CD4-positive, alpha-beta T cell treated with Interleukin-15 for 1 hour (primary cell): ENCODE results near the gene ANO1.

Experiments used
- DNase-seq: peaks from one replicate; pipeline ENCODE4 v3.0.0-alpha.2; 2020

ANO1 gene

GRCh38 chr11:70140711-70141485 lies 62.8 kb downstream of the ANO1 start:
- DNase-seq: no peak

DNA sequence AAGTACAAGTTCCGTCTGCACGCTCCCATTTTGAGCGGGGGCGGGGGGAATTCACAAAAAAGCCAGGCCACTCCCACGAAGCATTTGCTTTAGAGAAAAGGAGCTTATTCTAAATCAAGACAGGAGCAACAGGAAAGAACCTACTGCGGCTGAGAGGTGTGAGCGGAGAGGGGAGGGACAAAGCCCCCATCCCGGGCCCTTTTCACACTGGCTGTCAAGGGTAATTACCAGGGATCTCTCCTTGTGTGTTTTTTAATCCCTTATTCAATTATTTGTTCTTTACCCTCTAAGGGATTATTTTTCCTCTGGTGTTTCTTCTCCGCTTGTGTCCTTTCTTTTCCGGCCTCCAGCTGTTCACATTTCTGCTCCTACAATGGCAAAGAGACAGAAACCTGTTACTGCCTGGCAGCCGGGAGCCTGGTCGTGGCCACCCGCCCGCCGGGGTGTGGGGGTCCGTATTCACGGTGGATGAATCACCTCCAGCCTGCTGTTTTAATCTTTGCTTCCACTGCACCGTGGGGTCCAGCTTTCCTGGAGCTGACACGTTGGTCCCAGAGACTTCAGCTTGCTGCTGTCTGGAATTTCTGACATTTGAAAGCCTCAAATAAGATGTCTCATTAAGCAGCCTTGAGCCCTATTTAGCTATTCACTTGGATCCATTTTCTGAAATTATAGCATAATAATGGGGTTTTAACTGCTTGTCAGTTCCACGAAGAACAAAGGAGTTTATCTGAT lies 63.5 kb downstream of the ANO1 start:
- DNase-seq: no peak

DNA sequence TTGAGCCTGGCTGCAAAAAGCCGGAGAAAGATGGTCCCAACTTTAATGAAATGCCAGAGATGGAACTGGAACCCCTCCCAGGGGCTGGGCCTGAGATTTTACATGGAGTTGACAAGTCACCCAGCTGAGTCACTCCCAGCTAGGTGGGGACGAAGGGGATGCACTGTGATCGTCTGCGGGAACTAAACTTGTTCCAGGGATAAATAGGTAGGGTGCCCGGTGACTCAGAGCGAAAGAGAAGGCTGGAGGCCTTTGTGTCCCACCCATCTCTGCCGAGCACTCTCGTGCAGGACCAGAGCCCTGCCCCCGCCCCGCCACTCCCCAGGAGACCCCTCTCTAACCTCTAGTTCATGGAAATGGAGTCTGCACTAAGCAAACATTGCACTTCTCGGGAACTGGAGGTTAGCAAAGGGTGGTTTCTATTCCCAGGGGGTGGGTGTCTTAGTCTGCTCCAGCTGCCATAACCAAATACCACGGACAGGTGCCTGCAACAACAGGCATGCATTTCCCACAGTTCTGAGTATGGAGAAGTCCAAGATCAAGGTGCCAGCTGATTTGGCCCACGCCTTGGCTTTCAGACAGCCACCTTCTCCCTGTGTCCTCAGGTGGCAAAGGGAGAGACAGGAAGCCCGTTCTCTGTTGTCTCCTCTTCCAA lies 64.2 kb downstream of the ANO1 start:
- no peak for DNase-seq

- DNase-seq: no peak
Observed at GRCh38 chr11:70144262-70144661, 66.1 kb downstream of the ANO1 start.

- DNase-seq: no peak
Observed at GRCh38 chr11:70145071-70145470, 67.0 kb downstream of the ANO1 start.

DNA sequence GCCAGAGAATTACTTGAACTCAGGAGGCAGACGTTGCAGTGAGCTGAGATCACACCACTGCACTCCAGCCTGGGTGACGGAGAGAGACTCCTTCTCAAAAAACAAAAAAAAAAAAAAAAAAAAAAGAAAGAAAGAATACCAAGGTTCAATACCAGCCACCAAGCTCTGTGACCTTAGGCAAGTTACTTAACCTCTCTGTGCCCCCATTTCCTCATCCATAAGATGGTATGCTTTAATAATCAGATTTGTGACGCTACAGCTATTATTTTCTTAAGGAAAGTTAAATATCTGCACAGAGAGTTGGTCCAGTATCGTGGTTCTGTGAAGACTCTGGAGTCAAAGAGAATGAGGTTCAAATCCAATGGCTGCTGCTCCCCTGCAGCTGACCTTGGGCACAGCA lies 67.7 kb downstream of the ANO1 start:
- no peak for DNase-seq

DNA sequence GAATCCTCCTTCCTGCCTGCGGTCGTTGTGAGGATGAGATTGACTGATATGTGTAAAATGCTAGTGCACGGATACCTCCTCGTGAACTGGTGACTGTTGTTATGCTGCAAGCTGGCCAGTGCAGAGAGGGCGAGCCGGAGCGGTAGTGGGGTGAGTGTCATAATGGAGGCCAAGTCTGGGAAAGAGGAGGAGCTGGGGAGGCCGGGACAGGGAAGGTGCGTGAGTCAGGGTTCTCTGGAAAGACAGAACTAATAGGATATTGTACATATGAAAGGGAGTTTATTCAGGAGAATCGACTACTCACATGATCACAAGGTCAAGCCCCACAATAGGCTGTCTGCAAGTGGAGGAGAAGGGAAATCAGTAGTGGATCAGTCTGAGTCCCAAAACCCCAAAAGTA lies 68.2 kb downstream of the ANO1 start:
- DNase-seq: no peak

- DNase-seq: no peak
Observed at GRCh38 chr11:70146895-70147520, 68.9 kb downstream of the ANO1 start.

GRCh38 chr11:70147668-70148067 lies 69.6 kb downstream of the ANO1 start:
- no peak for DNase-seq

DNA sequence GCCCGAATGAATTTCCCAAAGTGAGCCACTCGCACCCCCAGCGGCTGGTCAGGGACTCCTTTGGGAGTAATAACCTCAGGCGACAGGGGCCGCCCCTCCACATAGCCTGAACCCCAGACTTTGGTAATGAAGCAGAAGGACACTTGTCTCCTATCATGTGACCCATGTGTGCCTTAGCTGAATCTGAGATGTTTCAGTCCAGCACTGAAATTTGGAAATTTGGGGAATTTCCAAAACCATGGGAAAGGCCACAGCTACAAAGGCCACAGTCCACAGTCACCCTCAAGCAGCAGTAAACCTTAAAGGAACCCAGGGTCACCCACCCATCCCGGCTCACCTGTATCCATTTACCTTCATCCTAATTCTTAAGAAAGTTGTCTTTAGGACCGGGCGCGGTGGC lies 73.6 kb downstream of the ANO1 start:
- DNase-seq: no peak

DNA sequence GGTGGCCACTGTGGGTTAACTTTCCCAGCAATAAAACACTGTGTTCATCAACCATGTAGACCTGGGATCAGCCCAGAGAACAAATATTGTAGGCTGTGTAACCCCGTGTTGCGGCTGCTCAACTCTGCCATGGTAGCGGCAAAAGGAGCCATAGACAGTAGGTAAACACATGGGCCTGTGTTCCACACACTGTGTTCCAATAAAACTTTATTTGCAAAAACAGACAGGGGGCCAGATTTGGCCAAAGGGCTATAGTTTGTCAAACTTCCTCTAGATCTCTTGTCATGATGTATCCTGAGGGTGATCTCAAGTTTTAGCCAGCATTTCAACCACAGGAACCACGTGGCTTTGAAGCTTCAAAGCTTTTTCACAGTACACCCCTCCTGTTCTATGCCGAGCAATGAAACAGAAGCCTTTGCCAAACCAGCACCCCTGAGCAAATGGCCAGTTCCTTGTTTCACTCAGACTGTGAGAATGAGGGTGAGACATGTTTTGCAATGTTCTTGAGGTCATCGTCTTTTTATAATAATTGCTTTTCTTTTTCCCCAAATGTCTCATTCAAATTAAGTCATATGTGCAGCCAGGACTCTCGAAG lies 75.1 kb downstream of the ANO1 start:
- no peak for DNase-seq

- DNase-seq: no peak
Observed at GRCh38 chr11:70155386-70155785, 77.3 kb downstream of the ANO1 start.

GRCh38 chr11:70156291-70157037 lies 78.3 kb downstream of the ANO1 start:
- no peak for DNase-seq

GRCh38 chr11:70158201-70158600 lies 80.1 kb downstream of the ANO1 start:
- DNase-seq: no peak

DNA sequence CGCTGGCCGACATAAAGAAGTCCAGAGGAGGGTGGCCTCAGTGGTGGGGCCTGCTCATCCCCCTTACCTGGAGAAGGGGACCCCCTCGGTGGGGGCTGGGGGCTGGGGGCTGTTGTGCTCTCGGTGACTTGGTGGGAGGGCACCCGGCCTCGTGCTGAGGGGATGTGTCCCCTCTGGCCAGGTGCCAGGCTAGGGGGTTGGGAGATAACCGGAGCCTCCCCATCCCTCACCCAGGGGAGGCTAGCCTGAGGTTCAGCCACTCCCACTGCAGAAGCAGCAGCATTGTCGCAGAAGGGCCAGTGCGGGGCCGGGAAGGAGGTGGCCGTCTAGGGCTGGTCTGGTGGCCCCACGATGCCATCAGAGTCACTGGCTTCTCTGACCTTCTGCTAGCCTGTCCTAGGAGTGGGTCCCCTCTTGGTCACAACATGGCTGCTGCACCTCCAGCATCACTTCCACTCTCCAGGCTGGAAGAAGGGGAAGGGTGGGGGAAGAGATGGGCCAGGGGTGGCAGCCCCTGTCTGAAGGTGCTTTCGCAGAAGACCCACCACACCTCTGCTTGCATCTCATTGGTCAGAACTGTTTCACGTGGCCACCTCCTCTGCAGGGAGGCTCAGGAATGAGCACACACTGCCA lies 80.8 kb downstream of the ANO1 start:
- no peak for DNase-seq

- DNase-seq: no peak
Observed at GRCh38 chr11:70159627-70160570, 81.8 kb downstream of the ANO1 start.

GRCh38 chr11:70161043-70161625 lies 83.0 kb downstream of the ANO1 start:
- no peak for DNase-seq

GRCh38 chr11:70164705-70165104 lies 86.6 kb downstream of the ANO1 start:
- DNase-seq: no peak

DNA sequence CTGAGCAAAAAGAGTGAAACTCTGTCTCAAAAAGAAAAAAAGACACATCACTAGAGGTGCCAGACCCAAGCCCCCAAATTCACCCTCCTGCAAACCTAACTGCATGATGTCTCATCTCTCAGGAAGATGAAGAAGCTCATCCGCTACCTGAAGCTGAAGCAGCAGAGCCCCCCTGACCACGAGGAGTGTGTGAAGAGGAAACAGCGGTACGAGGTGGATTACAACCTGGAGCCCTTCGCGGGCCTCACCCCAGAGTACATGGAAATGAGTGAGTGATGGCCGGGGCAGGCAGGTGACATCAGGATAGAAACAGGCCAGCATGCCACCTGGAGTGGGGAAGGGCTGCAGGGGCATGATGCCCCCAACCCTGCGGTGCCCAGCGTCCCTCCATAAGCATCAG lies 89.0 kb downstream of the ANO1 start:
- no peak for DNase-seq

GRCh38 chr11:70167723-70168404 lies 89.7 kb downstream of the ANO1 start:
- DNase-seq: no peak
